HG03095 (cell line): ENCODE measurements around the gene RBSN.

ENCODE experiments used
- ATAC-seq: cut with Tn5 transposase; IDR thresholded peaks from one replicate; pipeline ENCODE4 v1.9.1; 2021; ENCODE audit warnings: moderate library complexity; ENCODE audit not compliant: unreplicated experiment

Gene RBSN

DNA sequence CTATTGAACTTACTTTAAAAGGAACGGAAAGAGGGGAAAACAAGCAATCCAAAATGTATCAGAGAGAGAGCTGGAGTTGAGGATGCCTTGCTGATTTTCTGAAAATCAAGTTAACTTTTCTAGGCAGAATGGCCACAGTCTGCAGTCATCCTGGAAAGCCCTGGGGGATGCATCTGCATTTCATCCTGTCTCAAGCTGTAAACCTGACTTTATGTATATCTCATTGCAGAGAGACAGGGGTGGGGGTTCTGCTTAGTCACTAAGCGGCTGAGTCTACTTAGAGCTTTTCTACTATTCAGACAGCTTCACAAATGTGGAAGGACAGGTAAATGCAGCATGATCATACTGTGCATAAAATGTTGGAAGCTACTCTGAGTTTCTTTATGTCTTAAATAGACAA is 75.2 kb downstream of the RBSN start:
- no peak for ATAC-seq

DNA sequence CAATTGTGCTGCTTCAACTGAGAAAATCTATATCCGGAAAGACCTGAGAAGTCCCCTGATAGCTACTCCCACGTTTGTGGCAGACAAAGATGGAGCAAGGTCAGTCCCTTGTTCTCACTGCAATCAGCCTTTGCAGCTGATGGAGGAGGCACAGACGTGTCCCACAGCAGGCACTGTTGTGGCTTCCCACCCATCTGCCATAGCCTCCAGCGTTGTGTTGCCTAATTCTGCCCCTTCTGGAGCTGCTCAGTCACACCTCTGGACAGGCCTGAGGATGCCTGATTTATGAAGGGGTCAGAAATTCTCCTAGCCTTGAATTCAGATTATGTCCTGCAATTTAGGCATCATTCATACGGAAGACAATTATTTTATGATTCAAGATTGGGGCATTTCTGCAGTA is 75.7 kb downstream of the RBSN start:
- ATAC-seq = no peak
